ENCODE results near the gene GRIFIN.

DNA sequence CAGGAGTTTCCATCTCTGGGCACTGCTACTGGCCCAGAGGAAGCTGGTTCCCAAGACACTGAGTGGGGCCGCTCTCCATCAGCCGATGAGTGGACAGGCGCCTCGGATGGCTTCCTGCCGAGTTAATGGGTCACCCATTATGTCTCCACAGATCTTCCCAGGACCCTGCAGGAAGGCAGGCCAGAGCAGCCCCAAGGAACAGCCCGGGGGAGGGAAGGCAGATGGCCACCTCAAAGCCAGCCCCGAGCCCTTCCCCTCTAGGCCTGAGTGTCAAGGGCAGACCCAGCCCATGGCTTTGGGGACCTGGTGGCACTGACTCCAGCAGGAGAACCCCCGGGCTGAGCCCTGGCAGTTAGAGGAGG lies 40.0 kb upstream of the GRIFIN start:
- TF ChIP-seq, protein P1, sequence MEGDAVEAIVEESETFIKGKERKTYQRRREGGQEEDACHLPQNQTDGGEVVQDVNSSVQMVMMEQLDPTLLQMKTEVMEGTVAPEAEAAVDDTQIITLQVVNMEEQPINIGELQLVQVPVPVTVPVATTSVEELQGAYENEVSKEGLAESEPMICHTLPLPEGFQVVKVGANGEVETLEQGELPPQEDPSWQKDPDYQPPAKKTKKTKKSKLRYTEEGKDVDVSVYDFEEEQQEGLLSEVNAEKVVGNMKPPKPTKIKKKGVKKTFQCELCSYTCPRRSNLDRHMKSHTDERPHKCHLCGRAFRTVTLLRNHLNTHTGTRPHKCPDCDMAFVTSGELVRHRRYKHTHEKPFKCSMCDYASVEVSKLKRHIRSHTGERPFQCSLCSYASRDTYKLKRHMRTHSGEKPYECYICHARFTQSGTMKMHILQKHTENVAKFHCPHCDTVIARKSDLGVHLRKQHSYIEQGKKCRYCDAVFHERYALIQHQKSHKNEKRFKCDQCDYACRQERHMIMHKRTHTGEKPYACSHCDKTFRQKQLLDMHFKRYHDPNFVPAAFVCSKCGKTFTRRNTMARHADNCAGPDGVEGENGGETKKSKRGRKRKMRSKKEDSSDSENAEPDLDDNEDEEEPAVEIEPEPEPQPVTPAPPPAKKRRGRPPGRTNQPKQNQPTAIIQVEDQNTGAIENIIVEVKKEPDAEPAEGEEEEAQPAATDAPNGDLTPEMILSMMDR (IDR thresholded peaks at IDR 0.05): no peak
- TF ChIP-seq POLR2A (IDR thresholded peaks at IDR 0.05): no peak
